ENCODE measurements around the gene CATSPER1. TPM values are rescaled to one million over a fixed set of nuclear protein-coding genes. Genes with fewer than 3 reads are reported as not detected.

Gene CATSPER1
- total RNA-seq, 1 experiment from 2014 or later = 0.61 TPM

DNA sequence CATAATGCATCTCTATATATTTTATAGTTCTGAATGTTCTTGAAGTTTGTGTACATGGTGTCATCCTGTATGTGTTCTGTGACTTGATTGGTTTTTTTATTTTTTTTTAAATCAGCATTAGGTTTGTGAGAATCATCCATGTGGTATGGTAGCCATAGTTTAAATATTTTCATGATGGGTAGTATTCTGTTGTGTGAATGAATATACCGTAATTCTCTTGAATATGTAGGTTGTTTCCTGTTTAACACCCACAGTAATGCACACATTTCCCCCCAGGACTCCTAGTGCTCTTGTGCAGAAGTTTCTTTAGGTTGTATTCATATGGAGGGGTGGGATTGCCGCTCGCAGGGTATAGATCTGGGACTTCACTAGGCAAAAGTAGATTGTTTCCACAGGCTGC lies 45.8 kb upstream of the CATSPER1 start:
- Mint-ChIP-seq H3K27ac (ENCODE audit: low read depth, unreplicated experiment) (no peak overlapping the region), H3K4me1 (ENCODE audit: insufficient read depth, unreplicated experiment) (peaks cover 40% of the 10 kb centered on the region), H3K36me3 (ENCODE audit: insufficient read depth, unreplicated experiment) (peaks cover 41% of the 10 kb centered on the region), H3K4me3 (ENCODE audit: unreplicated experiment) (peak overlapping the region; percentile 86), H3K27me3 (ENCODE audit: insufficient read depth, unreplicated experiment) (no peaks in the 10 kb centered on the region), H3K9me3 (ENCODE audit: unreplicated experiment) (no peaks in the 10 kb centered on the region)
- no TSS peak for BruUV-seq (replicated peaks)
- TF ChIP-seq, protein P1, sequence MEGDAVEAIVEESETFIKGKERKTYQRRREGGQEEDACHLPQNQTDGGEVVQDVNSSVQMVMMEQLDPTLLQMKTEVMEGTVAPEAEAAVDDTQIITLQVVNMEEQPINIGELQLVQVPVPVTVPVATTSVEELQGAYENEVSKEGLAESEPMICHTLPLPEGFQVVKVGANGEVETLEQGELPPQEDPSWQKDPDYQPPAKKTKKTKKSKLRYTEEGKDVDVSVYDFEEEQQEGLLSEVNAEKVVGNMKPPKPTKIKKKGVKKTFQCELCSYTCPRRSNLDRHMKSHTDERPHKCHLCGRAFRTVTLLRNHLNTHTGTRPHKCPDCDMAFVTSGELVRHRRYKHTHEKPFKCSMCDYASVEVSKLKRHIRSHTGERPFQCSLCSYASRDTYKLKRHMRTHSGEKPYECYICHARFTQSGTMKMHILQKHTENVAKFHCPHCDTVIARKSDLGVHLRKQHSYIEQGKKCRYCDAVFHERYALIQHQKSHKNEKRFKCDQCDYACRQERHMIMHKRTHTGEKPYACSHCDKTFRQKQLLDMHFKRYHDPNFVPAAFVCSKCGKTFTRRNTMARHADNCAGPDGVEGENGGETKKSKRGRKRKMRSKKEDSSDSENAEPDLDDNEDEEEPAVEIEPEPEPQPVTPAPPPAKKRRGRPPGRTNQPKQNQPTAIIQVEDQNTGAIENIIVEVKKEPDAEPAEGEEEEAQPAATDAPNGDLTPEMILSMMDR (IDR thresholded peaks at IDR 0.05; ENCODE audit: unreplicated experiment) = no peak
- no peak for DNase-seq (ENCODE audit: unreplicated experiment)
- POLR2A ChIA-PET = interaction anchor here (1.2 to 5.0 kb wide), 6 partner anchors 9 to 195 kb away, joined by 3 to 69 read pairs (median 10); partner anchors contain the start of gene SF3B2
- CTCF ChIA-PET = interaction anchor here (0.7 to 1.5 kb wide), 3 partner anchors 61 to 501 kb away, joined by 3 to 6 read pairs (median 3); no protein-coding TSS in a partner anchor
- intact Hi-C loops (cut with micrococcal nuclease) = no loop called here

DNA sequence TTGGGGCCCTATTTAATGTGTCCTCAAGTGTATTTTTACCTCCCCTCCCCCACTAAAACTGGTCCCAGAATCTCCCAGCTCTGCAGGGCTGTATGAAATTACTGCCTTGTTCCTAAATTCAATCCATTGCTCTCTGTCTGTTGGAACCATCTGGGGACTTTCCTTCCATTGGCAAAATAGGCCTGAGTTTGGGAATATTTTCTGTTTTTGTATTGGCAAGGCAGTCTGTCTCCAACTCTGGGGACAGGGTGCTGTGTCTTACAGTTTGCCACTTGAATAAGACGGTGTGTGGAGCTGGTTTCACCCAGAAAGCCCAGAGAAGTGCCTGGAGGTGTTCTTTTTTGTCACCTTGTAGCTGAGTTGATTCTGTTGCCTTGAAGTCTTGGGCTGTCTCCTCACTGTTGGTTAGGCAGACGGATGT lies 45.1 kb upstream of the CATSPER1 start:
- intact Hi-C loops (cut with micrococcal nuclease) = no loop called here

DNA sequence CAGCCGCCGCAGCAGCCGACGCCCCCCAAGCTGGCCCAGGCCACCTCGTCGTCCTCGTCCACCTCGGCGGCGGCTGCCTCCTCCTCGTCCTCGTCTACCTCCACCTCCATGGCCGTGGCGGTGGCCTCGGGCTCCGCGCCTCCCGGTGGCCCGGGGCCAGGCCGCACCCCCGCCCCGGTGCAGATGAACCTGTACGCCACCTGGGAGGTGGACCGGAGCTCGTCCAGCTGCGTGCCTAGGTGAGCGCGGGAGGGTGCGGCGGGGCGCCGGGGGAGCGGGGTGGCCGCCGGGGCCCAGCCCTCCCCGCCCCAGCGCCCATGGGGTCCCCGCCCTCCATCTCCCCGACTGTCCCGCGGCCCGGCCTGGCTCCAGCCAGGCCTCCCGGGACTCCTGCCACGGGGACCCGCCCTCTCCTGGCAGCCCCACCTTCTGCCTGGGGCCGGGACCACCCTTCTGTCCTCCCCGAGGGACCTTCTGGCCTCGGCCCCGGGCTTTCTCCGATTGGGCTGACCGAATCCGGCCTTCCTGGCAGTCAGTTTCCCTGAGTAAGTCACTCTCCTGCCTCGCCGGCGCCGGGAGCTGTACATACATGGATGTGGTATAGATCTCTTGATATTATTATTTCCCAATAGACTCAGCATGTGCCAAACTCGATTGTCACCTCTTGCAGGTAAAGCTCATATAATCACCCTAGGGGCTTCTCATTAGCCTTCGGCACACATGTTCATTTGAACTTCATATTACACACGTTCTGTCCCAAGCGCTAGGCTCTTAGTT lies 44.5 kb upstream of the CATSPER1 start:
- Mint-ChIP-seq H3K36me3 (ENCODE audit: insufficient read depth, unreplicated experiment) (peaks cover 51% of the 10 kb centered on the region), H3K27ac (ENCODE audit: low read depth, unreplicated experiment) (peak overlapping the region; percentile 51), H3K4me3 (ENCODE audit: unreplicated experiment) (peak overlapping the region; percentile 86), H3K27me3 (ENCODE audit: insufficient read depth, unreplicated experiment) (no peaks in the 10 kb centered on the region), H3K9me3 (ENCODE audit: unreplicated experiment) (no peaks in the 10 kb centered on the region), H3K4me1 (ENCODE audit: insufficient read depth, unreplicated experiment) (peaks cover 40% of the 10 kb centered on the region)
- ChIA-PET POLR2A (interaction anchor here (0.6 to 5.0 kb wide), 20 partner anchors 9 to 996 kb away, joined by 3 to 69 read pairs (median 5); partner anchors contain the start of genes CST6, PCNX3, SF3B2 and YIF1A), CTCF (interaction anchor here (0.6 to 1.5 kb wide), 5 partner anchors 11 to 1739 kb away, joined by 3 to 6 read pairs (median 3); no protein-coding TSS in a partner anchor)
- no TSS peak for BruUV-seq (replicated peaks)
- intact Hi-C loops (cut with micrococcal nuclease) = no loop called here
- TF ChIP-seq, protein P1 (IDR thresholded peaks at IDR 0.05; ENCODE audit: unreplicated experiment) = no peak
- peak; percentile 46 for DNase-seq (ENCODE audit: unreplicated experiment)

More for the DNA sequence above, 45.1 kb upstream of the CATSPER1 start:
- Mint-ChIP-seq H3K4me3 (ENCODE audit: unreplicated experiment) (peak overlapping the region; percentile 86), H3K4me1 (ENCODE audit: insufficient read depth, unreplicated experiment) (peaks cover 40% of the 10 kb centered on the region), H3K36me3 (ENCODE audit: insufficient read depth, unreplicated experiment) (peaks cover 48% of the 10 kb centered on the region), H3K27me3 (ENCODE audit: insufficient read depth, unreplicated experiment) (no peaks in the 10 kb centered on the region), H3K9me3 (ENCODE audit: unreplicated experiment) (no peaks in the 10 kb centered on the region), H3K27ac (ENCODE audit: low read depth, unreplicated experiment) (peak overlapping the region; percentile 51)
- ChIA-PET CTCF (interaction anchor here (0.7 to 1.5 kb wide), 5 partner anchors 10 to 502 kb away, joined by 3 to 6 read pairs (median 3); no protein-coding TSS in a partner anchor), POLR2A (interaction anchor here (0.6 to 5.0 kb wide), 18 partner anchors 8 to 996 kb away, joined by 3 to 69 read pairs (median 5); partner anchors contain the start of genes CST6, SF3B2 and YIF1A)
- DNase-seq (ENCODE audit: unreplicated experiment) = no peak
- TF ChIP-seq, protein P1 (IDR thresholded peaks at IDR 0.05; ENCODE audit: unreplicated experiment) = no peak
- BruUV-seq (replicated peaks) = no TSS peak
